Measurements from ENCODE around the gene NDUFS1.
"Not testable (repeated sequence)": the region's sequence is repeated elsewhere in the genome, so short reads cannot be mapped to it uniquely, and the experiment has no call there.

Gene NDUFS1

DNA sequence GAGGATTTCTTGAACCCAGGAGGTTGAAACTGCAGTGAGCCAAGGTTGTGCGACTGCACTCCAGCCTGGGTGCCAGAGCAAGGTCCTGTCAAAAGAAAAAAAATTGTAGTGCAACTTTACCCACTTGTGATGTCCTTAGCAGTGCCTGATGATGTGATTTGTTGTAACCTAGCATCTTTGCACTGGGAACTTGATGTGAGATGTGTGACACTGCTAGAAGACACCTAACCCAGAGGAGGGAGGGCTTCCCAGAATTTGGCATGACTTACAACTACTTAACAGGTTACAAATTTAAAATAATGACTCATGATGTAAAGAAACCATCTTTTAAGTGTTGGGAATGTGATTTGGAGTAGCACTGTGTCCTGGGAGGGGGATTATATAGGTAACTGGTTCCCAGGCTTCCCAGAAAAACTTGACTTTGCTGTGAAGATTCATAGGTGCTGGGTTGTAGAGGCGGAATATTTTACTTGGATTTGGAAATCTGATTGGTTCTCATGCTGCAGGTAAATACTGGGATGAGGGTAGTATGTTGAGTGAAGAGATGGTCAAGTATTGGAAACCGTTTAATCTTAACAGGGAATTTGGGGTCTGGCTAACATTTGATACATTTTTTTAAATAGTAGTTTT is 4.1 kb upstream of the NDUFS1 start:
- Histone ChIP-seq H2BK5ac (ENCODE audit: low read depth, low read length, poor library complexity) (no peak overlapping the region), H3K9me3 (ENCODE audit: insufficient read depth, low read depth, low read length) (no peaks in the 10 kb centered on the region)
- WGBS (ENCODE audit: extremely low coverage, insufficient coverage, insufficient read length) = no CpG with 5 or more reads among the region's 3 CpGs

DNA sequence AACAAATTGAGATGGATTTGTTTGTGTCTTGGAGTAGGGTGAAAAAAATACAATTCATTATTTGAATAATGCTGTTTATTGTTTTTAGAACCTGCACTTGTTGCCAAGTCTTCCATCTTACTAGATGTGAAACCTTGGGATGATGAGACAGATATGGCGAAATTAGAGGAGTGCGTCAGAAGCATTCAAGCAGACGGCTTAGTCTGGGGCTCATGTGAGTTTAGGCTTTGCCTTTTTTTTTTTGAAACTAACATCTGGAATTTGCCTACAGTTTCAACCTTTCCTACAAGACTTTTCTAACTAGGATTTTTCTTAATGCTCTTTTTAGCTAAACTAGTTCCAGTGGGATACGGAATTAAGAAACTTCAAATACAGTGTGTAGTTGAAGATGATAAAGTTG is 3.2 kb upstream of the NDUFS1 start:
- not testable (repeated sequence) for H3K4me3 ChIP-seq (ENCODE audit: low read depth, low read length)

More for the DNA sequence above, 4.1 kb upstream of the NDUFS1 start:
- Histone ChIP-seq H3K18ac (ENCODE audit: low read length) (no peak overlapping the region), H2BK12ac (ENCODE audit: low read length) (no peak overlapping the region), H4K12ac (ENCODE audit: low read depth, low read length) (no peak overlapping the region), H2AFZ (ENCODE audit: insufficient read depth, low read length, poor library complexity) (no peak overlapping the region), H2BK120ac (ENCODE audit: insufficient read depth, low read length, poor library complexity) (no peak overlapping the region), H3K36me3 (ENCODE audit: control insufficient read depth in 1 of 2, insufficient read depth in 2 of 2, low read length in 2 of 2) (peaks cover 14 to 25% of the 10 kb centered on the region in 2 experiments), H4K8ac (ENCODE audit: low read depth, low read length) (no peak overlapping the region), H3K27me3 (ENCODE audit: insufficient read depth, low read length) (no peaks in the 10 kb centered on the region), H3K4ac (ENCODE audit: low read depth, low read length) (no peak overlapping the region), H4K91ac (ENCODE audit: low read depth, low read length) (no peak overlapping the region), H3K4me3 (ENCODE audit: low read depth, low read length) (no peak overlapping the region), H3K4me2 (ENCODE audit: low read length) (no peak overlapping the region), H3K27ac (ENCODE audit: low read depth, low read length) (no peak overlapping the region), H3K79me1 (ENCODE audit: low read length) (peaks cover 14% of the 10 kb centered on the region), H3K4me1 (ENCODE audit: control insufficient read depth in 1 of 2, insufficient read depth in 2 of 2, low read length in 2 of 2) (peaks cover 2% of the 10 kb centered on the region in 2 experiments), H3K79me2 (ENCODE audit: control insufficient read depth, insufficient read depth, low read length, poor library complexity) (peaks cover 15% of the 10 kb centered on the region), H3K23ac (ENCODE audit: low read length) (no peak overlapping the region), H3K14ac (ENCODE audit: low read length) (no peak overlapping the region), H2AK5ac (ENCODE audit: low read length) (no peak overlapping the region), H3K9ac (ENCODE audit: low read length) (no peak overlapping the region)
- no peak for DNase-seq

DNA sequence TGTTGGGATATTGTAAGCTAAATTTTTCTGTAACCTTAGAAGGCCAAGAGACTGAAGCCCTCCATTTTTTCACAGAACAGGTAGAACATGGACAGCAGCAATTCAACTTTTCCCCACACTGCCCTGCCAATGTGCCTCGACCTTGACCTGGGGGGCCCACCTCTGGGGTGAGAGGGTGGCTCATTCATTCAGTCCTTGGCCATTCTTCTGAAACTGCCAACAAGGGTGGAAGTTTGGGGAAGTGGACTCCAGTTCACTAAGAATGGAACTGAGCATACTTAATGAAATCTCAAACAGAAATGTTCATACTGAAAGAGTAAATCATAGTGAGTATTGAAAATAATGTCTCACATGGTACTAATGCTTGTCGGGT is 1.5 kb upstream of the NDUFS1 start:
- no CpG with 5 or more reads among the region's 2 CpGs for WGBS (ENCODE audit: extremely low coverage, insufficient coverage, insufficient read length)
- Histone ChIP-seq H2BK5ac (ENCODE audit: low read depth, low read length, poor library complexity) (no peak overlapping the region), H3K18ac (ENCODE audit: low read length) (no peak overlapping the region), H3K27ac (ENCODE audit: low read depth, low read length) (no peak overlapping the region), H4K91ac (ENCODE audit: low read depth, low read length) (no peak overlapping the region), H3K79me1 (ENCODE audit: low read length) (peaks cover 14% of the 10 kb centered on the region), H3K4me3 (ENCODE audit: low read depth, low read length) (no peak overlapping the region), H3K4ac (ENCODE audit: low read depth, low read length) (peak overlapping the region; percentile 65), H2BK12ac (ENCODE audit: low read length) (no peak overlapping the region), H2BK120ac (ENCODE audit: insufficient read depth, low read length, poor library complexity) (no peak overlapping the region), H3K9me3 (ENCODE audit: insufficient read depth, low read depth, low read length) (no peaks in the 10 kb centered on the region), H3K23ac (ENCODE audit: low read length) (no peak overlapping the region), H3K79me2 (ENCODE audit: control insufficient read depth, insufficient read depth, low read length, poor library complexity) (peaks cover 24% of the 10 kb centered on the region), H3K9ac (ENCODE audit: low read length) (no peak overlapping the region), H4K12ac (ENCODE audit: low read depth, low read length) (no peak overlapping the region), H2AK5ac (ENCODE audit: low read length) (no peak overlapping the region), H3K4me1 (ENCODE audit: control insufficient read depth in 1 of 2, insufficient read depth in 2 of 2, low read length in 2 of 2) (peaks cover 2% of the 10 kb centered on the region in 2 experiments), H3K36me3 (ENCODE audit: control insufficient read depth in 1 of 2, insufficient read depth in 2 of 2, low read length in 2 of 2) (peaks cover 18 to 26% of the 10 kb centered on the region in 2 experiments), H2AFZ (ENCODE audit: insufficient read depth, low read length, poor library complexity) (no peak overlapping the region), H3K27me3 (ENCODE audit: insufficient read depth, low read length) (no peaks in the 10 kb centered on the region), H3K14ac (ENCODE audit: low read length) (no peak overlapping the region), H3K4me2 (ENCODE audit: low read length) (peak overlapping the region; percentile 94), H4K8ac (ENCODE audit: low read depth, low read length) (no peak overlapping the region)
- DNase-seq = no peak

More for the DNA sequence above, 3.2 kb upstream of the NDUFS1 start:
- not testable (repeated sequence) for H4K12ac ChIP-seq (ENCODE audit: low read depth, low read length); H2AFZ ChIP-seq (ENCODE audit: insufficient read depth, low read length, poor library complexity); H3K14ac ChIP-seq (ENCODE audit: low read length); DNase-seq; H4K91ac ChIP-seq (ENCODE audit: low read depth, low read length); H4K8ac ChIP-seq (ENCODE audit: low read depth, low read length); H3K27ac ChIP-seq (ENCODE audit: low read depth, low read length); H3K9ac ChIP-seq (ENCODE audit: low read length); H2AK5ac ChIP-seq (ENCODE audit: low read length); H3K4me2 ChIP-seq (ENCODE audit: low read length); H3K18ac ChIP-seq (ENCODE audit: low read length); H2BK12ac ChIP-seq (ENCODE audit: low read length); H3K4ac ChIP-seq (ENCODE audit: low read depth, low read length); H3K23ac ChIP-seq (ENCODE audit: low read length); H2BK5ac ChIP-seq (ENCODE audit: low read depth, low read length, poor library complexity); H3K9me3 ChIP-seq (ENCODE audit: insufficient read depth, low read depth, low read length); H3K27me3 ChIP-seq (ENCODE audit: insufficient read depth, low read length); H2BK120ac ChIP-seq (ENCODE audit: insufficient read depth, low read length, poor library complexity); H3K4me1 ChIP-seq (ENCODE audit: control insufficient read depth in 1 of 2, insufficient read depth in 2 of 2, low read length in 2 of 2)
- Histone ChIP-seq H3K36me3 (ENCODE audit: control insufficient read depth in 1 of 2, insufficient read depth in 2 of 2, low read length in 2 of 2) (peaks cover 14 to 24% of the 10 kb centered on the region in 2 experiments), H3K79me1 (ENCODE audit: low read length) (peaks cover 14% of the 10 kb centered on the region), H3K79me2 (ENCODE audit: control insufficient read depth, insufficient read depth, low read length, poor library complexity) (peaks cover 17% of the 10 kb centered on the region)
- WGBS (ENCODE audit: extremely low coverage, insufficient coverage, insufficient read length) = no CpG with 5 or more reads among the region's 4 CpGs

DNA sequence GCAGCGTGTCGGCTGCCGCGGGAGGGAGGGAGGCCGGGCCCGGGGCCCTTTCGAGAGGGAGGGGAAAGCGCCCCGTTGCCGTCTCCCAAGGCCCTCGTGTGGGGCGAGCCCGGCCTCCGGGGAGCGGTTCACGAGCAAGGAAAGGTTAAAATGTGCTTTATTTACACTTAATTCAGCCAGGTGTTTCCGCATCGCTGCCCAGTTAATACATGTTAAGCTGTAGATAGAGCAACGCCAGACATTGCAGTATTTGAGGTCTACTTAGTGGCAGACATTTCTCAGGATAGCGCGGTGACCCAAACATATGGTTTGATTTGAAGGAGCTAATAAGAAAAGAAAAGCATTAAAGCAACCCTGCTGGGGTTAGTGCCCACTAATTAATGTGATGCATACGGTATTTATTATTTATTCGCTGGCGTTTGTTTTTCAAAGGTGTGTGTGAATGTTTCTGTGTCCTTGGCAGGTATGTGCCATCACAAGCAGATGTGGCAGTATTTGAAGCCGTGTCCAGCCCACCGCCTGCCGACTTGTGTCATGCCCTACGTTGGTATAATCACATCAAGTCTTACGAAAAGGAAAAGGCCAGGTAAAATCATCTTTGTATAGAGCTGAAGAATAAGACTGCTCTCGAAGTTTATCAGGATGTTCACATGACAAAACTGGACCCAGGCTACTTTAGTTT is 1.0 kb upstream of the NDUFS1 start:
- peak overlapping the region; percentile 92 for H2AFZ ChIP-seq (ENCODE audit: insufficient read depth, low read length, poor library complexity)
- H3K14ac ChIP-seq (ENCODE audit: low read length) = peak overlapping the region; percentile 89
- peak overlapping the region; percentile 88 for H4K91ac ChIP-seq (ENCODE audit: low read depth, low read length)
- peaks cover 26% of the 10 kb centered on the region for H3K79me2 ChIP-seq (ENCODE audit: control insufficient read depth, insufficient read depth, low read length, poor library complexity)
- H3K36me3 ChIP-seq (ENCODE audit: control insufficient read depth in 1 of 2, insufficient read depth in 2 of 2, low read length in 2 of 2) = peaks cover 19 to 26% of the 10 kb centered on the region in 2 experiments
- no peaks in the 10 kb centered on the region for H3K9me3 ChIP-seq (ENCODE audit: insufficient read depth, low read depth, low read length)
- DNase-seq = peak; percentile 14 to 23
- H2AK5ac ChIP-seq (ENCODE audit: low read length) = peak overlapping the region; percentile 63
- H3K4me1 ChIP-seq (ENCODE audit: control insufficient read depth in 1 of 2, insufficient read depth in 2 of 2, low read length in 2 of 2) = peaks cover 2% of the 10 kb centered on the region in 2 experiments
- no peaks in the 10 kb centered on the region for H3K27me3 ChIP-seq (ENCODE audit: insufficient read depth, low read length)
- H3K4ac ChIP-seq (ENCODE audit: low read depth, low read length) = peak overlapping the region; percentile 92
- H2BK120ac ChIP-seq (ENCODE audit: insufficient read depth, low read length, poor library complexity) = peak overlapping the region; percentile 52
- H3K27ac ChIP-seq (ENCODE audit: low read depth, low read length) = peak overlapping the region; percentile 86
- H3K18ac ChIP-seq (ENCODE audit: low read length) = peak overlapping the region; percentile 75
- H2BK12ac ChIP-seq (ENCODE audit: low read length) = no peak overlapping the region
- no peak overlapping the region for H3K23ac ChIP-seq (ENCODE audit: low read length)
- H4K12ac ChIP-seq (ENCODE audit: low read depth, low read length) = peak overlapping the region; percentile 92
- H2BK5ac ChIP-seq (ENCODE audit: low read depth, low read length, poor library complexity) = peak overlapping the region; percentile 18
- H3K4me3 ChIP-seq (ENCODE audit: low read depth, low read length) = peak overlapping the region; percentile 88
- no CpG with 5 or more reads among the region's 30 CpGs for WGBS (ENCODE audit: extremely low coverage, insufficient coverage, insufficient read length)
- H3K9ac ChIP-seq (ENCODE audit: low read length) = peak overlapping the region; percentile 98
- H3K4me2 ChIP-seq (ENCODE audit: low read length) = peak overlapping the region; percentile 94
- peak overlapping the region; percentile 95 for H4K8ac ChIP-seq (ENCODE audit: low read depth, low read length)
- peaks cover 14% of the 10 kb centered on the region for H3K79me1 ChIP-seq (ENCODE audit: low read length)

Measured in trophoblast cell (in vitro differentiated cells and primary cell).